ENCODE measurements around the gene PPARGC1A.

The PPARGC1A gene, protein sequence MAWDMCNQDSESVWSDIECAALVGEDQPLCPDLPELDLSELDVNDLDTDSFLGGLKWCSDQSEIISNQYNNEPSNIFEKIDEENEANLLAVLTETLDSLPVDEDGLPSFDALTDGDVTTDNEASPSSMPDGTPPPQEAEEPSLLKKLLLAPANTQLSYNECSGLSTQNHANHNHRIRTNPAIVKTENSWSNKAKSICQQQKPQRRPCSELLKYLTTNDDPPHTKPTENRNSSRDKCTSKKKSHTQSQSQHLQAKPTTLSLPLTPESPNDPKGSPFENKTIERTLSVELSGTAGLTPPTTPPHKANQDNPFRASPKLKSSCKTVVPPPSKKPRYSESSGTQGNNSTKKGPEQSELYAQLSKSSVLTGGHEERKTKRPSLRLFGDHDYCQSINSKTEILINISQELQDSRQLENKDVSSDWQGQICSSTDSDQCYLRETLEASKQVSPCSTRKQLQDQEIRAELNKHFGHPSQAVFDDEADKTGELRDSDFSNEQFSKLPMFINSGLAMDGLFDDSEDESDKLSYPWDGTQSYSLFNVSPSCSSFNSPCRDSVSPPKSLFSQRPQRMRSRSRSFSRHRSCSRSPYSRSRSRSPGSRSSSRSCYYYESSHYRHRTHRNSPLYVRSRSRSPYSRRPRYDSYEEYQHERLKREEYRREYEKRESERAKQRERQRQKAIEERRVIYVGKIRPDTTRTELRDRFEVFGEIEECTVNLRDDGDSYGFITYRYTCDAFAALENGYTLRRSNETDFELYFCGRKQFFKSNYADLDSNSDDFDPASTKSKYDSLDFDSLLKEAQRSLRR

DNA sequence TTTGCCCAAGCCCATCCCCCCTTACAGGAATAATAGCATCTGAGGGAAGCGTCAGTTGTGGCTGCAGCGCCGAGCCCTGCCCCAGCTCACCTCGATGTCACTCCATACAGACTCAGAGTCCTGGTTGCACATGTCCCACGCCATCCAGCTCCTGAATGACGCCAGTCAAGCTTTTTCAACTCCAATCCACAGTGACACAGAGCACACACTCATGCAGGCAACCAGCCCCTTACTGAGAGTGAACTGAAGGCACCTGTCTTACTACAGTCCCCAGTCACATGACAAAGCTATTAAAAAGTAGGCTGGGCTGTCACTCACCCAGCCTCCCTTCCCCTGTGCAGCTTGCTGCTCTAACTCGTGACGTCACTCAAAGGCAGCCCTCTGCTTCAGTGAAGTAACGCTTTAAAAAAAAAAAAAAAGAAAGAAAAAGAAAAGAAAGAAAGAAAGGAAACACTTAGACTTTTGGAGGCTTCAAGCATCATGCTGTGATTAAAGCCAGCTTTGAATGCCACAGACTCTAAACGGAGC, at the start of gene PPARGC1A:
PPARGC1A (minus strand) TSS at position 234 of the 528 bp plus-strand sequence; CDS start at position 144, 90 bp downstream.
- DNase-seq (ENCODE audit: low read depth) = peak; percentile 3

- DNase-seq (ENCODE audit: low read depth) = no peak
Measured at GRCh38 chr4:23938796-23939195, 48.9 kb upstream of the PPARGC1A start.

GRCh38 chr4:23937173-23937572, 47.3 kb upstream of the PPARGC1A start:
- no peak for DNase-seq (ENCODE audit: low read depth)

DNA sequence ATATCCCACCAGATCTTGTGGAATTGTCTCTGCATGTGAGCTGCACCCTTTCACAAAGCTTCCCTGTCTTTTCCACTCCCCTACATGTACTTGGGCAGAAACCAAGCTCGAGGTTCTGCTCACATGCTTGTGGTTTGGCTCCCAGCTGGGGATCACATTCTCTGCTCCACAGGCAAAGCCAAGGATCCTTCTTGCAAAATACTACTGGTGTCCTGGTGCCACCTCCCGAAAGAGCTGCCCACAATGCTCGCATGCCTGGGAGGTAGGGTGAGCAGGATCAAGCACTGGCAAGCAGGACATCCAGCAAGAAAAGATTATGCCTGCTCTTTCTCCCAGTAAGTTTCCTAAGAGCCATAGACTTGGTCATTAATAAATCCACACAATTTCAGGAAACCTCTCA, 45.1 kb upstream of the PPARGC1A start:
- DNase-seq (ENCODE audit: low read depth) = peak; percentile 59

GRCh38 chr4:23934223-23934622, 44.4 kb upstream of the PPARGC1A start:
- DNase-seq (ENCODE audit: low read depth) = no peak

DNA sequence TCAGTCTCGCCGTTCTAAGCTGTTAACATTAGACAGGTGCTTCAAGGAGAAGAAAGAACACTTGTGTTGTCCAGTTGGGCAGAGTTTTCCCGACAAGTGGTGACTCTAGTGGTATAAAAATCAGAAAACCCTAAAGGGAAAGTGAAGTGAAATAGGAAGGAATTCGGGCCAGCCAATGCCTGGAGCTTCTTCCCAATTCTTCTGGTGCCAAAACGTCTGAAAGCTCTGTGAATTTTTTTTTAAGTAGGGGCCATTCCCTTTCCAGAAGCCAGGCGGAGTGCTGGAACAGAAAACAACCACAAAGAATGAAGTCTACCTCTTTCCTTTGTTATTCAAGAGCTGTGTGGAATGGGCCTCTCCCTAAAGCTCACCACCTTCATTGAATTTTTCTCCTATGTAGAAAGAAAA, 43.1 kb upstream of the PPARGC1A start:
- DNase-seq (ENCODE audit: low read depth) = no peak

- DNase-seq (ENCODE audit: low read depth) = no peak
Measured at GRCh38 chr4:23932186-23932585, 42.3 kb upstream of the PPARGC1A start.

DNA sequence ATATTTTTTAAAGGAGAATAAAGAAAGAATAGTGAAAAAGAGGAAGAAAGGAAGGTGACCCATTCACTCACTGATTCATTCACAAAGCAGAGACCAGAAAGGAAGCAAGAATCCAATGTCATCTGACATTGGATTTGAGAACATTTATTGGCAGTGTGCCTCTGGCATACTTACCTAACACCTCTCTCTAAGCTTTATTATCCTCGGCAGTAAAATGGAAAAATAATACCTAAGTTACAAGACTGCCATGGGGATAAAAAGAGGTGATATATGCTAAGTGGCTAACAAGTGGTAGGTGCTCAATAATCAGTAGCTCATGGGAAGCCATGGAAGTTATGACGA, 41.6 kb upstream of the PPARGC1A start:
- no peak for DNase-seq (ENCODE audit: low read depth)

DNA sequence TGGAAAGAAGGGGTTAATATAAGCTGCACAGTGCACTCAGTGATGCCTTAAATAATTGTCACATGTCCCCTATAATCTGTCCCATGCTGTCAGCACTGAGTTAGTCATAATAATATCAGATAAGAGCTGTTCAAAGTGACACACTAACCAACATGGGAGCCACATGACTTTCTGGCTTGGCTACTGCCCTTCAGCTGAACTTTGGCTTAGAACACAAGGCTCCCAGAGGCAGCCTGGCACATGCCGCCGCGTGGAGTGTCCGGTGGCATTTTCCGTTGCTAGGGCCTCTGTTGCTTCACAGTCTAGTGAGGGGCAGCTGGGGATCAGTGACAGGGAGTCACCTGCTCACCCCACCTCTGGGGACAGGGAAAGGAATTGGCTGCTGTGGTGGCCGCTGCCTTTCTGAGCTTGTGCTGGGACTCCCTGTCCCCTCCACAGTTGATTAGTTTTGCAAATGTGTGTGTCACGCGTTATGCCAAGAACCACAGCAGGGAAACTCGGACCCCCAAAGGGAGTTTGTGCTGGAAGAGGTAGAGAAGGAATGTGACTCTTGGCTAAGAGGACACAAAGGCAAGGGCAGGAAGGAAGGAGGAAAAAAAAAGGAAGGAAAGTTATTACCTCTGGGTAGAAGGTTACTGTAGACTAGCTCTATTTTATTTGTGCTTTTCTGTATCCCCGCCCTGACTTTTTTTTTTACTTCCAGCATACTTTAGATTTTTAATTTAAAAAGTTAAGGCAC, 41.1 kb upstream of the PPARGC1A start:
- DNase-seq (ENCODE audit: low read depth) = no peak

DNA sequence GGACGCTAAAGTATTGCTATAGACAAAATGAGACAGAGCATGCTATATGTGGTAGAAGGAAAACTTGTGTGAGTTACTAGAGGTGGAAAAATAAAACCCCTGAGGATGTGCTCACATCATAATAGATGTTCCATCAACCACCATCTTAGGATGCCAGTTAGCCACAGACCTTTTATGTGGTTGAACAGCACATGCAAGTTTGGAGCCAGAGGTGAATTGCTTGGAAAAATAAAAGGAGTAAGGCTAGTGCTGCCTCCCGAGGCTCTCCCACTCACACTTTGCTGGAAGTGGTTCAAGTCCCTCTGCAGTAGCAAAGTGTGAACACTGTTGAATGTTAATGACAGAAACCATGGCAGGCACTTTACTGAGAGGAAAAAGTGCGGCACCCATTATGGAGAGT, 39.4 kb upstream of the PPARGC1A start:
- DNase-seq (ENCODE audit: low read depth) = no peak

GRCh38 chr4:23924556-23924955, 34.7 kb upstream of the PPARGC1A start:
- DNase-seq (ENCODE audit: low read depth) = no peak

DNA sequence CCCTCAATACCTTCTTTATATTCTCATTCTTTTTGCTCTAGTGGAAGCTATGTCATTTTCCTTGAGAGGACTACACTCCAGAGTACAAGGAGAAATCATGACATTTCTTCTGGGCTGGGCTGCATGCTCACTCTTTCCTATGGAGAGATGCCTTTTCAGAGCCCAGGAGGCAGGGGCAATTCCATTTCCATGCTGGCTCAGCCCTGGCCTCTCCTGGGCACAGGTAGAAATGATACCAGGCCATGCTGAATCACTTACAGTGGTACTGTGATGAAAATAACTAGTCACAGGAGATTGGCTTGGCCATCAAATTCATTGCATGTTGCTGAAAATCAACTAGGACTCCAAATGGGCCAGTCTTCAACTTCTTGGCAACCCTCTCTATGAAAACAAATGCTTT, 34.0 kb upstream of the PPARGC1A start:
- no peak for DNase-seq (ENCODE audit: low read depth)

DNA sequence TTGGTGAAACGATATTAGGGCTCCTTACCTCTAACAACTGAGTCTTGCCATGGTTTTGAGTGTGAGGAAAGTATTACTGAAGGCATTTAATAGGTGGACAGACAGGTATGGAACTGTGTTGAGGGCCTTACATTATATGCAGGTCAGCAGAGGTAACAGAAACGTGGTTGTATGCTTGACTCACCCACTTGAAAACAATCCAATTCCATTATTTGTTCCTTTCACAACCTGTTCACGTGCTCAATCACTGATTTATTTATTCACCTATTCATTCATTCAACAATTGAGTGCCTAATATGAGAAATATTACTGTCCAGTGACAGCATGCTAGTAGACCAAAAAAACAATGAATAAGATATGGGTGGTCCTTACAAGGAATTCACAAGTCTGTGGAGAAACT, 33.3 kb upstream of the PPARGC1A start:
- DNase-seq (ENCODE audit: low read depth) = no peak

GRCh38 chr4:23922541-23923111, 32.8 kb upstream of the PPARGC1A start:
- DNase-seq (ENCODE audit: low read depth) = no peak

DNA sequence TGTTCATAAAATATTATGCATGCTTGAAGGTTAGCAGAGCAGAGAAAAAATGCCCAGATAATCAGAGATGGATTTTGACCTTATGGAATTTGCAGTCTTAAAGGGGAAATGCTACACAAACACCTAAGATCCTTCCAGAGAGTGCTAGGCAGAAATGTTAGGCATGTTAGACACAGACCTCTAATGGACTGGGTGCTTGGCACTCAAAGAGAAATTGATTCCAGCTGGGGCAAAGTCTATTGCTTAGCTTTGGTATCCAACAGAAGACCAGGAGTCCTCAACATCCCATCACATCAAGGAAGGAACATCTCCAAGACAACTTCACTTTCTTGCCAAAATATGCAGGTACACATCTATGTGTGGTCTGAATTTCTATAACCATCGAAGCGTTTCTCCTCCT, 32.2 kb upstream of the PPARGC1A start:
- DNase-seq (ENCODE audit: low read depth) = no peak

GRCh38 chr4:23921447-23921845, 31.6 kb upstream of the PPARGC1A start:
- DNase-seq (ENCODE audit: low read depth) = no peak

DNA sequence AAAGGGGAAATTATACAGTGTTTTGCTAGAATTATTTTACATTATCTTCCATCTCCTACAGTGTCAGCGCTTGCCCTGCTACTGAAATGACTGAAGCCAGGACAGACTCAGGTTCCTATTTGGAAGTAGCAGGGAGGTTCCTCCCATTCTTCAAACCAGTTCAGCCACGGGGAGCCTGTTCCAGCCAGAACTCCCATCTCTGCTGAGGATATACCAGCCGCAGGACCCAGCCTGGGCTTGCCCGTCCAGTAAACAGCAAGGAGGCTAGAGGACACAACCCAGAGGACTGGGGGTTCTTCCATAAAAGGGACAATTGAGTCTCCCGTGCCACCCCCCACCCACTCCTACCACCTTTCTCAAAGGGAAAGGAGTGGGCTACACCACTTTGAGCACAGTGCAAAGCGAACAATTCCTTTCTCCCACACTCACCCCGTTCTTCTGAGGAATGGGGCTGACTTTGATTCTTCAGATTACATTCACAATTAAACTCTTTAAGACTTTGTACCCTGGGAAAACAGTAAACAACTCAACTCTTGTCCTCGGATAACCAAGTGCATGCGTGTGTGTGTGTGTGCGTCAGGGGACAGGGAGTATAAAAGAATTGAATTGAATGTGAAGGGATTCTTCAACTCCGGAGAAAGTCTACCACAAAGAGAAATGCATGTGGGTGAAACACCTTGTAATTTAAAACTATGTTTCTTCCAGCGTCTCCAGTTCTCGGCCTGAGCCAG, 31.0 kb upstream of the PPARGC1A start:
- DNase-seq (ENCODE audit: low read depth) = no peak

- no peak for DNase-seq (ENCODE audit: low read depth)
Measured at GRCh38 chr4:23920296-23920695, 30.4 kb upstream of the PPARGC1A start.

DNA sequence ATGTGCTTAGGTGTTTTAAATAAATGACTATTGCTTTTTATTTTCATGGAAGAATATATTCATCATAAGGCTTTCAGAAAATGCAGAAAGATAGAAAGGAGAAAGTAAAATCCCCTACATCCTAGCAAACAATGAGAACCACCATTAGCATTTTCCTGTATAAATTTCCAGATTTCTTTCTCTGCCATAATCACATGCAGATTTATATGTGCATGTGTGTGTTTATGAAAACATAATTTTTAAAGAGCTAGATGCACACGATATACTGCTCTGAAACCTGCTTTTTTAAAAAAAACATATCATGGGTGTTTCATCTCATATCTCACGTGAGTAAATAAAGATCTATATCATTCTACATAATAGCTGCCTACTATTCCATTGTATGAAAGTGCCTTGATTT, 26.4 kb upstream of the PPARGC1A start:
- DNase-seq (ENCODE audit: low read depth) = no peak

GRCh38 chr4:23915459-23916132, 25.7 kb upstream of the PPARGC1A start:
- DNase-seq (ENCODE audit: low read depth) = no peak

Measured in amniotic epithelial cell (primary cell).